Upper lobe of left lung (tissue), 4 donors: ENCODE data around the gene ANKRD17.

Source experiments
- CTCF ChIP-seq, 6 experiments: fragments of 450-650 bp in 4 of 6; fragments of 200-600 bp in 2 of 6; sonication (generic) in 2 of 6; IDR thresholded peaks; one replicate each; pipeline ENCODE4 v1.5.1; 2016 to 2019; ENCODE audit warnings: antibody characterized with exemption in 6 of 6
- EP300 ChIP-seq, 4 donors: sonication (generic); formaldehyde crosslinking; IDR thresholded peaks; one replicate each; pipeline ENCODE4 v1.5.1; 2017; ENCODE audit warnings: antibody characterized with exemption in 4 of 4, control low read depth in 2 of 4
- POLR2AphosphoS5 ChIP-seq, 2 donors: sonication (generic); formaldehyde crosslinking; IDR thresholded peaks; one replicate each; pipeline ENCODE4 v1.5.1; 2017; ENCODE audit warnings: antibody characterized with exemption in 2 of 2

- TF ChIP-seq EP300 (IDR thresholded peaks at IDR 0.05) = no peak
- no peak for TF ChIP-seq POLR2AphosphoS5 (IDR thresholded peaks at IDR 0.05)
- TF ChIP-seq CTCF (IDR thresholded peaks at IDR 0.05) = no peak
Measured at GRCh38 chr4:73086095-73086868, 172.3 kb downstream of the ANKRD17 start.
